Cardiac muscle cell (in vitro differentiated cells and primary cell): ENCODE data around the gene NEGR1. TPM values are rescaled to one million over a fixed set of nuclear protein-coding genes. Genes with fewer than 3 reads are reported as not detected.

Experiments used
- DNase-seq, 2 donors: peaks; one replicate each; pipeline versions ENCODE4 v3.0.0 to v3.0.0-alpha.2; 2010 to 2017; ENCODE audit warnings: low read depth in 1 of 2, low spot score in 1 of 2
- H3K27ac ChIP-seq: fragments of 200-600 bp; sonication (generic); 2 replicates; pipeline ENCODE4 v1.5.1; 2016
- H3K27me3 ChIP-seq: fragments of 200-600 bp; sonication (generic); 2 replicates; pipeline ENCODE4 v1.6.0; 2016; ENCODE audit warnings: control low read depth
- H3K36me3 ChIP-seq: fragments of 200-600 bp; sonication (generic); 2 replicates; pipeline ENCODE4 v1.5.1; 2016; ENCODE audit warnings: control low read depth
- H3K4me1 ChIP-seq: fragments of 200-600 bp; sonication (generic); 2 replicates; pipeline ENCODE4 v1.8.1; 2017; ENCODE audit warnings: low read depth, mild to moderate bottlenecking, mixed run types
- H3K4me3 ChIP-seq: fragments of 200-600 bp; sonication (generic); 2 replicates; pipeline ENCODE4 v1.5.1; 2016; ENCODE audit warnings: mild to moderate bottlenecking
- H3K9me3 ChIP-seq: fragments of 200-600 bp; sonication (generic); 2 replicates; pipeline ENCODE4 v1.5.1; 2017; ENCODE audit warnings: low read depth, mild to moderate bottlenecking, control low read depth
- polyA plus RNA-seq: library from polyadenylated mRNA; unstranded; fragments of >200 nt; fragmentation: Nextera tagmentation; extraction: Ambion mirVana; gene quantifications from 2 replicates; pipeline ENCODE4 v1.2.1, GENCODE V29; 2016
- total RNA-seq: library from RNA; depleted of rRNA; stranded (reverse); fragments of >200 nt; gene quantifications from 2 replicates; pipeline ENCODE4 v1.2.3, GENCODE V29; 2016
- TF ChIP-seq, protein P1 (sequence below): IDR thresholded peaks from 2 replicates; pipeline ENCODE4 v1.5.1; 2012; ENCODE audit warnings: low read depth, mild to moderate bottlenecking, low read length

NEGR1 gene
- total and polyA plus RNA-seq, 2 experiments from 2014 or later: 0.06 to 0.20 TPM

DNA sequence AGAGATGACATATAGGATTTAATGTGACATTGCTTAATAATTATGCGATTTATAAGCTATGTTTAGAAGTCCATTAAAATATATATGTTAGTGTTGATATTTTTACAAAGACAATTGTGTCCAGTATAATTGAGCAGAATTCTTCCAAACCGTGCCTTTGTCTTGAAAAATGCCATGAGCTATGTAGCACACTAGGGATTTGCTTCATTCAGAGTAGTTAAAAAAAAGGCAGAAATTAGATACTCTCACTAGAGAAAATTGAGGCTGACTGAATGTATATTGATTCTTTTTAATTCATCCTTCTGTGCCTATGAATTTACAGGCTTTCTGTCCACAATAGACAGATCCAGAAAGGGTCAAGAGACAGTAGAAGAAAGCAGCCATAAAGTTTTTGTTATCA lies 429.0 kb downstream of the NEGR1 start:
- H3K36me3 ChIP-seq: no peaks in the 10 kb centered on the region
- no peak overlapping the region for H3K4me3 ChIP-seq
- TF ChIP-seq, protein P1, sequence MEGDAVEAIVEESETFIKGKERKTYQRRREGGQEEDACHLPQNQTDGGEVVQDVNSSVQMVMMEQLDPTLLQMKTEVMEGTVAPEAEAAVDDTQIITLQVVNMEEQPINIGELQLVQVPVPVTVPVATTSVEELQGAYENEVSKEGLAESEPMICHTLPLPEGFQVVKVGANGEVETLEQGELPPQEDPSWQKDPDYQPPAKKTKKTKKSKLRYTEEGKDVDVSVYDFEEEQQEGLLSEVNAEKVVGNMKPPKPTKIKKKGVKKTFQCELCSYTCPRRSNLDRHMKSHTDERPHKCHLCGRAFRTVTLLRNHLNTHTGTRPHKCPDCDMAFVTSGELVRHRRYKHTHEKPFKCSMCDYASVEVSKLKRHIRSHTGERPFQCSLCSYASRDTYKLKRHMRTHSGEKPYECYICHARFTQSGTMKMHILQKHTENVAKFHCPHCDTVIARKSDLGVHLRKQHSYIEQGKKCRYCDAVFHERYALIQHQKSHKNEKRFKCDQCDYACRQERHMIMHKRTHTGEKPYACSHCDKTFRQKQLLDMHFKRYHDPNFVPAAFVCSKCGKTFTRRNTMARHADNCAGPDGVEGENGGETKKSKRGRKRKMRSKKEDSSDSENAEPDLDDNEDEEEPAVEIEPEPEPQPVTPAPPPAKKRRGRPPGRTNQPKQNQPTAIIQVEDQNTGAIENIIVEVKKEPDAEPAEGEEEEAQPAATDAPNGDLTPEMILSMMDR: no peak
- no peaks in the 10 kb centered on the region for H3K4me1 ChIP-seq
- no peaks in the 10 kb centered on the region for H3K27me3 ChIP-seq
- no peak for DNase-seq
- H3K27ac ChIP-seq: no peak overlapping the region
- no peaks in the 10 kb centered on the region for H3K9me3 ChIP-seq

DNA sequence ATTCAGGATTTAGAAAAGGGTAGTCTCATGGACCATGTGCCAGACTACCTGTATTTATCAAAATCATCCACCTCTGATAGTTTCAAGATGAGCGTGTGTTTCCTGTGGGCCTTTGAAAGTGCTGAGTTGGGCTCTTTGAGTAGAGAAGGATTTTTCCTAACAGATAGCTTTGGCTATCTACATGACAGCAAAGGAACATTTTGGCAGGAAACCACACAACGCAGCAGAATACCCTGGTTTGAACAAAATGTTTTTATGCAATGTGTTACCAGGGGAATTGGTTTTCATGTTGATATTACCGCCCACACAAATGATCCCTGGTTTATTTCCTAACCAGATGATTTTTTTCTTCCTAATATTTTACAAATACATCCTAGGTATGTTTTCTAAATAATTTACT lies 431.4 kb downstream of the NEGR1 start:
- peak in 1 of 2 donors; percentile 41 for DNase-seq
- Histone ChIP-seq H3K36me3 (no peaks in the 10 kb centered on the region), H3K27ac (no peak overlapping the region), H3K27me3 (no peaks in the 10 kb centered on the region), H3K9me3 (no peaks in the 10 kb centered on the region), H3K4me3 (no peak overlapping the region), H3K4me1 (no peaks in the 10 kb centered on the region)
- TF ChIP-seq, protein P1: no peak

DNA sequence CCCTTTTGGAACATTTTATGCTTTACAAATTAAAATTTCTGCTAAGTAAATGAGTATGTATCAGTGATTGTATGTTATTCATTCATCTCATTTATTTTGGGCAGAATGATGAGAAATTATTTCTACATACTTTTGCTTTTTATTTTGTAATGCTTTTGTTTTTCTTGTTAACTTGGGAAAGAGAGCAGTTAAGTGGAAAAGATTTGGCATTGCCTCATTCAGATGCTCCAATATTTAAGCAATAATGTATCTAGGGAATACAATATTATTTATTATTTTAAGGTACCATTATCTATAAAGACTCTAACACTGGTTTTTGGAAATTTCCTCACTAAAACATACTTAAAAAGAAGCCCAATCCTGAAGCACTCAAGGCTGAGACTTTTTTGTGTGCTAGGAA lies 431.8 kb downstream of the NEGR1 start:
- TF ChIP-seq, protein P1: no peak
- H3K27ac ChIP-seq: no peak overlapping the region
- no peak for DNase-seq
- no peaks in the 10 kb centered on the region for H3K27me3 ChIP-seq
- no peaks in the 10 kb centered on the region for H3K36me3 ChIP-seq
- H3K4me3 ChIP-seq: no peak overlapping the region
- H3K9me3 ChIP-seq: no peaks in the 10 kb centered on the region
- H3K4me1 ChIP-seq: no peaks in the 10 kb centered on the region

DNA sequence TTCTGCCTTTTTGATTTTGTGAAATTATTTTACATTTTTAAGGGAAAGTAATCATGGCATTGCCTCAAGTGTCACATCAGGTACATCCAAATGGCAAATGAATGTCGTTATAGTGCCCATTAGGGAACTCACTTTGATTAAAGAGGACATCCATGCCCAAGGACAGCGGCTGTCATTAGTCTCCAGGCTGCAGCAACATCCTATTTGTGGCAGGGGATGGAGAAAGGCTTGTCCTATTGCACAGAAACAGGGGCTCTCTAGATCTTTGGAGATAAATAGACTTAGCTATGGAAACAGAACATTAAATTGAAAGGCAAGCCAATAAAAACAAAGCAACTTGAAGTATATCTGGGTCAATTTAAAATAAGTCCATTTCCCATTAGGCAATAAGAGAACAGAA lies 439.3 kb downstream of the NEGR1 start:
- Histone ChIP-seq H3K36me3 (no peaks in the 10 kb centered on the region), H3K27me3 (no peaks in the 10 kb centered on the region), H3K27ac (no peak overlapping the region), H3K9me3 (no peaks in the 10 kb centered on the region), H3K4me3 (no peak overlapping the region), H3K4me1 (peaks cover 3% of the 10 kb centered on the region)
- TF ChIP-seq, protein P1: no peak
- no peak for DNase-seq

DNA sequence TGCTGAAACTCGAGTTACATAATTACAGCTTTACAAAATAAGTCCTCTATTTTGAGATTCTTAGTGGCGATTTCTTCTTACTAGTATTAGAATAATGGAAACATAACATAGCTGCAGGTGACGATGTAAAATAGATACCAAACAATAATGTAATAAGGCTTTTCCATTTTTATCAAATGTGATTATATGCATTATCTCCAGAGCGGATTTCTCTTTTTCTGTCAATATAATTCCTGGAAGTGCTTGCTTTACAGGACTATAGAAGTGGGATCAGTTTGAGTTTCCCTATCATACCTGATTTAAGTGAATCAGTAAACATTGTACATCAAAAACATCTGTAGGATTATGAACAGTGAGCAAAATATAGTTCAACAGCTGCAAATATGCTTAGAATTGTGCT lies 442.5 kb downstream of the NEGR1 start:
- peaks cover 15% of the 10 kb centered on the region for H3K4me1 ChIP-seq

More for the DNA sequence above, 442.5 kb downstream of the NEGR1 start:
- H3K27ac ChIP-seq: no peak overlapping the region
- H3K9me3 ChIP-seq: no peaks in the 10 kb centered on the region
- TF ChIP-seq, protein P1: no peak
- no peak overlapping the region for H3K4me3 ChIP-seq
- no peaks in the 10 kb centered on the region for H3K36me3 ChIP-seq
- DNase-seq: no peak
- no peaks in the 10 kb centered on the region for H3K27me3 ChIP-seq
